Ishikawa (cell line): Measurements from ENCODE around the gene NIPSNAP3A.

Source experiments
- CEBPB ChIP-seq: IDR thresholded peaks from 2 replicates; pipeline ENCODE4 v1.6.1; 2012
- REST ChIP-seq: IDR thresholded peaks from 2 replicates; pipeline ENCODE4 v1.6.1; 2012; ENCODE audit warnings: low read depth, mild to moderate bottlenecking
- TAF1 ChIP-seq: IDR thresholded peaks from 2 replicates; pipeline ENCODE4 v1.6.1; 2012; ENCODE audit warnings: low read depth, mild to moderate bottlenecking

DNA sequence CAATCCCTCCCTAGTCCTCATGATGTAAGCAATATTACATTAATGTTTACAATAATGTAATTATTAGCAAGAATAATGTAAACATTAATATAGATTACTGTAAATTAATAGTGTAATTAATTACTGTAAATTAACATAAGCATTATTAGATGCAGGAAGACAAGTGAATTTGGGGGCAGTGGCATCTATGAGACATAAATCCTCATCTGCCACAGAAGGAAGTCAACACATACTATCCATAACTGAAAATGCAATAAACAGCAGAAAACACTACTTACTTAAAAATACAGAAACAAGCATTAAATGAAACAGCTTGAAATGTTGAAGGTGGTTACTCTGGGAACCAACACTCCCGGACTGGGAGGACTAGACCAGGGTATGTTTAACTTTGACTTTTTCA, 685 bp upstream of the NIPSNAP3A start:
- TF ChIP-seq REST: no peak
- TF ChIP-seq CEBPB: no peak
- no peak for TF ChIP-seq TAF1
